HG03103 (cell line): ENCODE measurements around the gene C1orf198.

Experiments
- ATAC-seq: cut with Tn5 transposase; IDR thresholded peaks from one replicate; pipeline ENCODE4 v1.9.1; 2021; ENCODE audit warnings: low read depth; ENCODE audit not compliant: unreplicated experiment

The C1orf198 gene

GRCh38 chr1:230894032-230894431, 25.7 kb upstream of the C1orf198 start:
- no peak for ATAC-seq

DNA sequence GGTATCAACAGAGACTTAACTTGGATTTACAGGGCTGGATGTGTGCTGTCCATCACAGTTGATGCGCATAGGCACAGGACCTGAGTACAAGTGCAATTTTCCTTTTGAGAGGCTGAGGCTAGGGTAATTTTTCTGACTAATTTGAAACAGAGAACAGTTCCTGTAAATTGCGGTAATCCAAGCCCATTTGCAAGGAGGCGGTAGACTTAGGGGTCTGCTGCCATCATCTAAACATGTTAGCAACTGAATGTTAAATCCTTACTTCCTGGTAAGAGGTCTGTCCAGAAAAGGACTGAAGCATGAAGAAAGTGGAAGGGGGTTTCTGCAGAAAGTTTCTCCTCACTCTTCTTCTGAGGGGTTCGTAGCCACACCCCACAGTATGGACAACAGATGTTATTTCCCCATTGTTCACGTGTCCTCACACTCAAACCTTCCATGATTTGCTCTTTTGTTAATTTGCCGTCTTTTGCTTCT, 23.7 kb upstream of the C1orf198 start:
- ATAC-seq, result no peak

DNA sequence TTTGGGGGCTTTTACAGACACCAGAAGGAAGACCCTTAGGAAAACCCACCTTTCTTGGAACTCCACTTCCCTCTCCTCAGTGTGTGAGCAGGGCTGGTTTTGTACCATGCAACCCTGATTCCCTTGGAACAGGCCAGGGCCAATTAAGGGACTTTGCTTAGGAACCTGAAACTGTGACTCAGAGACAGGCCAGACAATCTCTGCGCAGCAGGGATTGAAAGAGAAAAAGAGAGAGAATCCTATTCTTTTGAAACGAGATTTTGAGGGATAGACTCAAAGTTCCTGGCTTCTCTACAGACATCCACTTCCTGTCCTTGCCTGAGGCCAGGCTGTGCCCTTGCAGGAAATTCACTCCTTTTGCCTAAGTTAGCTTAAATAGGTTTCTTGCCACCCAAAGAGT, 23.1 kb upstream of the C1orf198 start:
- ATAC-seq, result no peak

DNA sequence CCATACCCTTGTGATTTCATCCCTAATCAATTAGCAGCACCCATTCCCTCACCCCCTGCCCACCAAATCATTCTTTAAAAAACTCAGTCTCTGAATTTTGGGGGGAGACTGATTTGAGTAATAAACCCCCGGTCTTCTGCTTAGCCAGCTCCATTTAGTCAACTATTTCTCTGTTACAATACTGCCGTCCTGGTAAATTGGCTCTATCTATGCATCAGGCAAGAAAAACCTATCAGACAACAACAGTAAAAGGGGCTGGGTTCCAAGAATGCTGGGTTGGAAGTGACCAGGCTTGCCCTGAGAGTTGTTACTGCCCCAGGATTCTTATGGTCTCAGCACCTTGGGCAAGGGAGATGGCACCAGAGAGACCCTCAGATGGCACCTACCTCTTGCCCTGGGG, 16.3 kb upstream of the C1orf198 start:
- ATAC-seq, result no peak

DNA sequence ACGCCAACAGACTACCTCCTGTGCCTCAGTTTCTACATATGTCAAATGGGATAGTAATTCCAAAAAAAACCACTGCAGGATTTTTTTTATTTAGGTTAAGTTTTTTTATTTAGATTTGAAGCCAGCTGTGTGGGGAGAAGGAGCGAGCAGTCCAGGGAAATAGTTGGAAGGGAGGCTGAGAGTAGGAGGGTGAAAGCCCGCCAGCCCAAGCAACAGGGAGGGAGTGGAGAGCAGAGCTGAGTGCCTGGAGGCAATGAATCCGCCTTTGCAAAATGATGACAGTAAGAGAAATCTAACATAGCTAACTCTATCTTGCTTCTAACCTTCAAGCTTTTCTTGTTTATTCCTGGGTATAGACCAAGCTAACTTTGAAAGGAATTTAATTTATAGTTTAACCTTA, 15.6 kb upstream of the C1orf198 start:
- ATAC-seq, result no peak

- no peak for ATAC-seq
Observed at GRCh38 chr1:230879778-230880177, 11.5 kb upstream of the C1orf198 start.

GRCh38 chr1:230878591-230878990, 10.3 kb upstream of the C1orf198 start:
- no peak for ATAC-seq

GRCh38 chr1:230877924-230878590, 9.7 kb upstream of the C1orf198 start:
- ATAC-seq, result no peak

- no peak for ATAC-seq
Observed at GRCh38 chr1:230877146-230877923, 9.0 kb upstream of the C1orf198 start.

- no peak for ATAC-seq
Observed at GRCh38 chr1:230876660-230877059, 8.3 kb upstream of the C1orf198 start.

DNA sequence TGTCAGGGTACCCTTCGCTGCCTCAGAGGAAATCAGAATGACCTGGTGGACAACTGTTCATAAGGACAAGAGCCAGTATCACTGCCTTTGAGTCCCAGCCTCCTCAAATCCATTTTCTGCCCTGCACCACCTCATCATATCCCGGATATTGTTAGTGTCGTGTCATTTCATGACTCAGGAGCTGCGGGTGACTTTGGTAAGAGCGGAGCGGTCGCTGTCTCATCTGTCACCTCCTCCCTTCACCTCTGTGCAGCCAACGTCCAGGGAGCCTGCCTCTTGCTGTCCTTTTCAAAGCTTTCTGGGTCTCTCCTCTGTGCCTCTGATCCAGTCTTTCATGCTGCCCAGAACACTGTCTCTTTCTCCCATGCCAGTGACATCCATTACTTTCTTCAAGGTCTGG, 7.0 kb upstream of the C1orf198 start:
- ATAC-seq, result no peak

DNA sequence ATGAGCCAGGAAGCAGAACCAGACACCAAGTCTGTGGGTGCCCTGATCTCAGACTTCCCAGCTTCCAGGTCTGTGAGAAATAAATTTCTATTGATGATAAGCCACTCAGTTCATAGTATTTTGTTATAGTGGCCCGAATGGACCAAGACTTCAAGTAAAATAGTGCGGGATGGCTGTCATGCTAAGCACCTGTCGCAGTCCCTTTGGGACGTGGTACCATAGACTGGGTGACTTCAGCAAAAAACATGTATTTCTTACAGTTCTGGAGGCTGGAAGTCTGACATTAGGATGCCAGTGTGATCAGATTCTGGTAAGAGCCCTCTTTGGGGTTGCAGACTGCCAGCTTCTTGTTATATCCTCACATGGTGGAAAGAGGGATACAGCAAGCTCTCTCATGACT, 2.6 kb upstream of the C1orf198 start:
- no peak for ATAC-seq

DNA sequence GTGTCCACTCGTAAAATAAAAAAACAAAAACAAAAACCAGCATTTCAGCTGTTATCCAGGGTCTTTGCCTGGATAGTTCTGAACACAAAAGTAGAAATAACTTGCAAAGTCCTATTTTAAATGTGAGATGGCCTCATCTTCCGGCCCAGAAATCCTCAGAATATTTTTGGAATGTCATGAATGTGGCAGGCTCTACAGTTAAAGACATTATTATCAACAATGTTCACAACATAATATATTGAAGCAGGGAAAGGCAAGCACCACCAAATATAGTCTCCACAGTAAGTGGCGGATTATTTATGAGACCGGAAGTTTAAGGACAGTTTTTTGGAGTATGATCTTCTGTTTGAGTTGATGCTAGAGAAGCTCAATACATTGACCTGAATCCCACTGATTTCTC, 1.2 kb upstream of the C1orf198 start:
- ATAC-seq, result no peak

- peak; percentile 32 for ATAC-seq
Observed at GRCh38 chr1:230868736-230869385, 540 bp upstream of the C1orf198 start.

GRCh38 chr1:230867101-230867902, 1.0 kb downstream of the C1orf198 start:
- ATAC-seq, result no peak

DNA sequence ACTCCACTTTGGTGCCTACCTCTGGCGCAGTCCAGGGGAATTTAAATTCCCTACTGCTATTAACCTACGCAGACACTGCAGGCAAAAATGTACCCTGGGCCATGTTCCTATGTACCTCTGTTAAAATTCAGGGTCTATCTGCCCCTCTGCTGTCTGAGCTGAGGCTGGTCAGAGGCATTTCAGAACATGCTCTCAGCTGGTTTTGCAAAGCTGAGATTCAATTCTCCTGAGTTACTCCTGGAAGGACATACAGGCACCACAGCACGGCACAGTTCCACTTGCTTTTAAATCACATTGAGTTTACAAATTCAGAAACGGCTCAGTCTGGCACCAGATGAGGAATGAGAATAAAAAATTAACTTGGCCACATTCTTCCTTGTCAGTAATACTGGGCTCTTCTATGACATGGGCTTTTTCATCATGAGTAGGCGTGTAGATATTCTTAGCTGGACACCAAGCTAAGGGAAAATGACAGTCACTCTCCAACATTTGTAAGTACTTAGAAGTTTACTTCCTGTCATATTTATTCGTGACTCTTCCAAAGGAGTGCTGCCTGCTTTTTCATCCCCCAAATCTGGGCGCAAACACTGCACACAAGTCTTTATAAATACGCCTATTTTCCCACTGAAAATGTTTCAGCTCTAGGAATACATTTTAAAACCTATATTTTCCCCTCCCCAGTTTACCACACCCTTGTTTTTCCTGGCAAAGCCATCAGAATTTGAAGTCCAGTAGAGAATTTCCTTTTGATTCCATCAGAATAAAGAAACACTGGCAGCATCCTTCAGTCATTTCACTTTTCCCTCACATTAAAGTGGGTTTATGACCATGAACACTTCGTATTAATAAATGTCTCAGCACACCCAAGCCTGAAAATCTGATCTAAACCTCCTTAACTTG, 1.9 kb downstream of the C1orf198 start:
- no peak for ATAC-seq

GRCh38 chr1:230865062-230865817, 3.1 kb downstream of the C1orf198 start:
- ATAC-seq, result no peak

GRCh38 chr1:230864441-230864840, 3.9 kb downstream of the C1orf198 start:
- ATAC-seq, result no peak

GRCh38 chr1:230863449-230863848, 4.9 kb downstream of the C1orf198 start:
- no peak for ATAC-seq
